Measurements from ENCODE around the gene SLCO2A1. TPM values are rescaled to one million over a fixed set of nuclear protein-coding genes. Genes with fewer than 3 reads are reported as not detected.

Gene SLCO2A1
- polyA plus RNA-seq, 4 donors: 3.9 to 19.7 (median 18.5) TPM

- DNase-seq (ENCODE audit: low read depth in 4 of 4, low spot score in 3 of 4): no peak
Measured at GRCh38 chr3:133915685-133916658, 113.8 kb downstream of the SLCO2A1 start.

- no peak for DNase-seq (ENCODE audit: low read depth in 4 of 4, low spot score in 3 of 4)
Measured at GRCh38 chr3:133914839-133915600, 114.7 kb downstream of the SLCO2A1 start.

- DNase-seq (ENCODE audit: low read depth in 4 of 4, low spot score in 3 of 4): no peak
Measured at GRCh38 chr3:133910422-133910821, 119.3 kb downstream of the SLCO2A1 start.

- no peak for DNase-seq (ENCODE audit: low read depth in 4 of 4, low spot score in 3 of 4)
Measured at GRCh38 chr3:133905376-133905775, 124.3 kb downstream of the SLCO2A1 start.

GRCh38 chr3:133901847-133902246, 127.9 kb downstream of the SLCO2A1 start:
- no peak for DNase-seq (ENCODE audit: low read depth in 4 of 4, low spot score in 3 of 4)

GRCh38 chr3:133901083-133901482, 128.6 kb downstream of the SLCO2A1 start:
- no peak for DNase-seq (ENCODE audit: low read depth in 4 of 4, low spot score in 3 of 4)

- no peak for DNase-seq (ENCODE audit: low read depth in 4 of 4, low spot score in 3 of 4)
Measured at GRCh38 chr3:133899311-133899710, 130.4 kb downstream of the SLCO2A1 start.

- DNase-seq (ENCODE audit: low read depth in 4 of 4, low spot score in 3 of 4): no peak
Measured at GRCh38 chr3:133897547-133897946, 132.2 kb downstream of the SLCO2A1 start.

GRCh38 chr3:133896002-133896761, 133.5 kb downstream of the SLCO2A1 start:
- no peak for DNase-seq (ENCODE audit: low read depth in 4 of 4, low spot score in 3 of 4)

- DNase-seq (ENCODE audit: low read depth in 4 of 4, low spot score in 3 of 4): peak in 1 of 4 donors; percentile 32
Measured at GRCh38 chr3:133895208-133896001, 134.3 kb downstream of the SLCO2A1 start, which contains the start of gene RAB6B. Gene RAB6B, minus strand, starts transcription at chr3:133895882. Its CDS starts 416 bp downstream, at chr3:133895466.

- DNase-seq (ENCODE audit: low read depth in 4 of 4, low spot score in 3 of 4): no peak
Measured at GRCh38 chr3:133894353-133895207, 135.1 kb downstream of the SLCO2A1 start.

- DNase-seq (ENCODE audit: low read depth in 4 of 4, low spot score in 3 of 4): no peak
Measured at GRCh38 chr3:133893683-133894352, 135.9 kb downstream of the SLCO2A1 start.

- DNase-seq (ENCODE audit: low read depth in 4 of 4, low spot score in 3 of 4): no peak
Measured at GRCh38 chr3:133892541-133893231, 137.0 kb downstream of the SLCO2A1 start.

GRCh38 chr3:133891662-133892378, 137.9 kb downstream of the SLCO2A1 start:
- DNase-seq (ENCODE audit: low read depth in 4 of 4, low spot score in 3 of 4): no peak

- no peak for DNase-seq (ENCODE audit: low read depth in 4 of 4, low spot score in 3 of 4)
Measured at GRCh38 chr3:133890972-133891644, 138.6 kb downstream of the SLCO2A1 start.

GRCh38 chr3:133890037-133890436, 139.7 kb downstream of the SLCO2A1 start:
- DNase-seq (ENCODE audit: low read depth in 4 of 4, low spot score in 3 of 4): no peak

Data from left renal pelvis (tissue), 4 donors.